ENCODE results near the gene BCAS1. TPM values are rescaled to one million over a fixed set of nuclear protein-coding genes. Genes with fewer than 3 reads are reported as not detected.

The BCAS1 gene
- polyA plus RNA-seq, 1 of the 3 experiments (the other 2 are of a cell fraction), result not detected

DNA sequence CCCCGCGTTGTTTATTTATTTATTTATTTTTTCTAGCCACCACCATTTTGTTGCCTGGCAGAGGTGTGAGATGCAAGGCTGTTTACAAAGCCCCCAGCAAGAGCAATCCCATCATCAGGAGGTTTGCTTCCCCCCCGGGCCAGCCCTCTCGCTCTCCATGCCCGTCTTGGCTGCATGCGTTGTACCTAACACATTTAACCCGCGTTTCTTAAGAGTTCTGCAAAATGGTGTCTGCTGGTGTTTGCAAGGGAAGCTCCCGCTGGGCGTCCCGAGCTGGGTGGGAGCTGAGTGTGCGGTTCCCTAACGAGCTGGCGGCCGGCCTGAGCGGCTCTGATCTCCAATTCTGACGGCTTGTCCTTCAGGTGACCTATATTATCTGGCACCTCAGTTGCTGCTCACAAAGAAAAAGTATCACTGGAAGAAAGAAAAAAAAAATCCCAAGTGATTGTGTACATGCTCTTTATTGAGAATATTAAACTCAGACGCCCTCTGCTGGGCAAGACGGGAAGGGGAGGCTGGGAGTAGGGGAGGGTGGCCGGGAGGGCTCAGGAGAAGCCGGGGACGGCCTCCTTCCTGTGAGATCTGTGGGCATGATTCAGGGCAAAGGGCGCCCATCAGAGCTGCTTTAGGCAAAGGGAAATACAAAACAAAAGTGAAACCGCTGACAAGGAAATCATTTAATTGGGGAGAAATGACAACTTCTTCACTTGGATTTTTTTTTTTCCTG is 154.8 kb downstream of the BCAS1 start:
- Histone ChIP-seq H3K27me3 (ENCODE audit: insufficient read depth) (no peaks in the 10 kb centered on the region), H3K4me2 (peak overlapping the region; percentile 95), H3K9ac (peak overlapping the region; percentile 90), H3F3A (replicated peaks; ENCODE audit: insufficient read depth) (peaks cover 15% of the 10 kb centered on the region), H3K79me2 (ENCODE audit: insufficient read depth) (no peaks in the 10 kb centered on the region), H3K36me3 (replicated peaks in 1 of 2; ENCODE audit: control insufficient read depth in 1 of 2, insufficient read depth in 2 of 2, low read length in 1 of 2) (no peaks in the 10 kb centered on the region), H2AFZ (ENCODE audit: low read depth) (peak overlapping the region; percentile 89), H3K9me3 (no peaks in the 10 kb centered on the region), H3K4me1 (ENCODE audit: control insufficient read depth in 1 of 2, insufficient read depth in 2 of 2, low read depth in 1 of 2, low read length in 1 of 2) (peaks cover 37 to 41% of the 10 kb centered on the region in 2 experiments), H3K27ac (ENCODE audit: low read depth in 2 of 2, low read length in 1 of 2) (peak overlapping the region; percentile 96 to 99), H4K20me1 (ENCODE audit: insufficient read depth) (no peaks in the 10 kb centered on the region), H3K9me2 (no peaks in the 10 kb centered on the region), H3K4me3 (ENCODE audit: low read depth in 2 of 2, low read length in 1 of 2) (peak overlapping the region; percentile 58 to 75)
- POLR2A ChIA-PET, result interaction anchor here (0.5 to 2.0 kb wide), 6 partner anchors 54 to 321 kb away, joined by 3 to 12 read pairs (median 4); partner anchors contain the start of gene ZNF217
- DNase-seq, result peak; percentile 86
- WGBS (ENCODE audit: low lambda C conversion rate), result 1% methylated on average over 24 of the region's 24 CpGs
- CTCF ChIA-PET, result interaction anchor here (0.7 to 3.9 kb wide), 40 partner anchors 9 to 368 kb away, joined by 3 to 34 read pairs (median 5); partner anchors contain the start of gene ZNF217
- TF ChIP-seq MXI1 (IDR thresholded peaks at IDR 0.05; ENCODE audit: low read depth, low read length) (peak; percentile 68), EP300 (IDR thresholded peaks at IDR 0.05; ENCODE audit: borderline replicate concordance in 1 of 2, low read depth in 1 of 2, low read length in 1 of 2) (peak; percentile 7 to 36; a peak in 1 of 4 replicates), POLR2AphosphoS5 (IDR thresholded peaks at IDR 0.05; ENCODE audit: low read depth, low read length) (no peak), RCOR1 (IDR thresholded peaks at IDR 0.05; ENCODE audit: low read length) (no peak; the same call in 1 of the 2 replicates), ELF1 (IDR thresholded peaks at IDR 0.05) (no peak), RFX5 (IDR thresholded peaks at IDR 0.05; ENCODE audit: low read length) (no peak), SIN3A (IDR thresholded peaks at IDR 0.05; ENCODE audit: borderline replicate concordance, low read depth, low read length) (peak; percentile 69; the same call in 1 of the 2 replicates), CHD2 (IDR thresholded peaks at IDR 0.05; ENCODE audit: low read length, partially characterized antibody) (peak; percentile 55), NFIC (IDR thresholded peaks at IDR 0.05; ENCODE audit: borderline replicate concordance) (no peak), YY1 (IDR thresholded peaks at IDR 0.05; ENCODE audit: low read depth) (peak; percentile 91), JUND (IDR thresholded peaks at IDR 0.05) (no peak), MEF2A (IDR thresholded peaks at IDR 0.05; ENCODE audit: borderline replicate concordance, low read depth) (peak; percentile 16; the same call in 1 of the 2 replicates), FOXM1 (IDR thresholded peaks at IDR 0.05; ENCODE audit: low read depth) (no peak), GABPA (IDR thresholded peaks at IDR 0.05; ENCODE audit: low read depth) (no peak), RAD21 (IDR thresholded peaks at IDR 0.05; ENCODE audit: low read length) (peak; percentile 85), NRF1 (IDR thresholded peaks at IDR 0.05; ENCODE audit: low read depth, low read length) (no peak), SMC3 (IDR thresholded peaks at IDR 0.05; ENCODE audit: low read depth, low read length) (peak; percentile 78), EZH2phosphoT487 (IDR thresholded peaks at IDR 0.05; ENCODE audit: borderline replicate concordance, low read depth) (no peak), TAF1 (IDR thresholded peaks at IDR 0.05; ENCODE audit: borderline replicate concordance, low read depth, low read length) (peak; percentile 40; the same call in 1 of the 2 replicates), FOSL2 (IDR thresholded peaks at IDR 0.05; ENCODE audit: borderline replicate concordance, low read depth) (no peak), TCF12 (IDR thresholded peaks at IDR 0.05) (peak; percentile 43), RXRA (IDR thresholded peaks at IDR 0.05; ENCODE audit: borderline replicate concordance, low read depth) (peak; percentile 60; the same call in 1 of the 2 replicates)
- TF ChIP-seq, protein P1, sequence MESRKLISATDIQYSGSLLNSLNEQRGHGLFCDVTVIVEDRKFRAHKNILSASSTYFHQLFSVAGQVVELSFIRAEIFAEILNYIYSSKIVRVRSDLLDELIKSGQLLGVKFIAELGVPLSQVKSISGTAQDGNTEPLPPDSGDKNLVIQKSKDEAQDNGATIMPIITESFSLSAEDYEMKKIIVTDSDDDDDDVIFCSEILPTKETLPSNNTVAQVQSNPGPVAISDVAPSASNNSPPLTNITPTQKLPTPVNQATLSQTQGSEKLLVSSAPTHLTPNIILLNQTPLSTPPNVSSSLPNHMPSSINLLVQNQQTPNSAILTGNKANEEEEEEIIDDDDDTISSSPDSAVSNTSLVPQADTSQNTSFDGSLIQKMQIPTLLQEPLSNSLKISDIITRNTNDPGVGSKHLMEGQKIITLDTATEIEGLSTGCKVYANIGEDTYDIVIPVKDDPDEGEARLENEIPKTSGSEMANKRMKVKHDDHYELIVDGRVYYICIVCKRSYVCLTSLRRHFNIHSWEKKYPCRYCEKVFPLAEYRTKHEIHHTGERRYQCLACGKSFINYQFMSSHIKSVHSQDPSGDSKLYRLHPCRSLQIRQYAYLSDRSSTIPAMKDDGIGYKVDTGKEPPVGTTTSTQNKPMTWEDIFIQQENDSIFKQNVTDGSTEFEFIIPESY (IDR thresholded peaks at IDR 0.05; ENCODE audit: borderline replicate concordance, low read depth), result no peak
- TF ChIP-seq, protein P2, sequence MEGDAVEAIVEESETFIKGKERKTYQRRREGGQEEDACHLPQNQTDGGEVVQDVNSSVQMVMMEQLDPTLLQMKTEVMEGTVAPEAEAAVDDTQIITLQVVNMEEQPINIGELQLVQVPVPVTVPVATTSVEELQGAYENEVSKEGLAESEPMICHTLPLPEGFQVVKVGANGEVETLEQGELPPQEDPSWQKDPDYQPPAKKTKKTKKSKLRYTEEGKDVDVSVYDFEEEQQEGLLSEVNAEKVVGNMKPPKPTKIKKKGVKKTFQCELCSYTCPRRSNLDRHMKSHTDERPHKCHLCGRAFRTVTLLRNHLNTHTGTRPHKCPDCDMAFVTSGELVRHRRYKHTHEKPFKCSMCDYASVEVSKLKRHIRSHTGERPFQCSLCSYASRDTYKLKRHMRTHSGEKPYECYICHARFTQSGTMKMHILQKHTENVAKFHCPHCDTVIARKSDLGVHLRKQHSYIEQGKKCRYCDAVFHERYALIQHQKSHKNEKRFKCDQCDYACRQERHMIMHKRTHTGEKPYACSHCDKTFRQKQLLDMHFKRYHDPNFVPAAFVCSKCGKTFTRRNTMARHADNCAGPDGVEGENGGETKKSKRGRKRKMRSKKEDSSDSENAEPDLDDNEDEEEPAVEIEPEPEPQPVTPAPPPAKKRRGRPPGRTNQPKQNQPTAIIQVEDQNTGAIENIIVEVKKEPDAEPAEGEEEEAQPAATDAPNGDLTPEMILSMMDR (IDR thresholded peaks at IDR 0.05), result peak; percentile 94
- TF ChIP-seq, protein P3, sequence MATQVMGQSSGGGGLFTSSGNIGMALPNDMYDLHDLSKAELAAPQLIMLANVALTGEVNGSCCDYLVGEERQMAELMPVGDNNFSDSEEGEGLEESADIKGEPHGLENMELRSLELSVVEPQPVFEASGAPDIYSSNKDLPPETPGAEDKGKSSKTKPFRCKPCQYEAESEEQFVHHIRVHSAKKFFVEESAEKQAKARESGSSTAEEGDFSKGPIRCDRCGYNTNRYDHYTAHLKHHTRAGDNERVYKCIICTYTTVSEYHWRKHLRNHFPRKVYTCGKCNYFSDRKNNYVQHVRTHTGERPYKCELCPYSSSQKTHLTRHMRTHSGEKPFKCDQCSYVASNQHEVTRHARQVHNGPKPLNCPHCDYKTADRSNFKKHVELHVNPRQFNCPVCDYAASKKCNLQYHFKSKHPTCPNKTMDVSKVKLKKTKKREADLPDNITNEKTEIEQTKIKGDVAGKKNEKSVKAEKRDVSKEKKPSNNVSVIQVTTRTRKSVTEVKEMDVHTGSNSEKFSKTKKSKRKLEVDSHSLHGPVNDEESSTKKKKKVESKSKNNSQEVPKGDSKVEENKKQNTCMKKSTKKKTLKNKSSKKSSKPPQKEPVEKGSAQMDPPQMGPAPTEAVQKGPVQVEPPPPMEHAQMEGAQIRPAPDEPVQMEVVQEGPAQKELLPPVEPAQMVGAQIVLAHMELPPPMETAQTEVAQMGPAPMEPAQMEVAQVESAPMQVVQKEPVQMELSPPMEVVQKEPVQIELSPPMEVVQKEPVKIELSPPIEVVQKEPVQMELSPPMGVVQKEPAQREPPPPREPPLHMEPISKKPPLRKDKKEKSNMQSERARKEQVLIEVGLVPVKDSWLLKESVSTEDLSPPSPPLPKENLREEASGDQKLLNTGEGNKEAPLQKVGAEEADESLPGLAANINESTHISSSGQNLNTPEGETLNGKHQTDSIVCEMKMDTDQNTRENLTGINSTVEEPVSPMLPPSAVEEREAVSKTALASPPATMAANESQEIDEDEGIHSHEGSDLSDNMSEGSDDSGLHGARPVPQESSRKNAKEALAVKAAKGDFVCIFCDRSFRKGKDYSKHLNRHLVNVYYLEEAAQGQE (IDR thresholded peaks at IDR 0.05; ENCODE audit: low read depth, low read length), result no peak
- TF ChIP-seq, protein P4, sequence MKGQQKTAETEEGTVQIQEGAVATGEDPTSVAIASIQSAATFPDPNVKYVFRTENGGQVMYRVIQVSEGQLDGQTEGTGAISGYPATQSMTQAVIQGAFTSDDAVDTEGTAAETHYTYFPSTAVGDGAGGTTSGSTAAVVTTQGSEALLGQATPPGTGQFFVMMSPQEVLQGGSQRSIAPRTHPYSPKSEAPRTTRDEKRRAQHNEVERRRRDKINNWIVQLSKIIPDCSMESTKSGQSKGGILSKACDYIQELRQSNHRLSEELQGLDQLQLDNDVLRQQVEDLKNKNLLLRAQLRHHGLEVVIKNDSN (IDR thresholded peaks at IDR 0.05; ENCODE audit: borderline replicate concordance, low read depth), result no peak

Measured in SK-N-SH (cell line).